ENCODE results near the gene SPAG6. TPM values are rescaled to one million over a fixed set of nuclear protein-coding genes. Genes with fewer than 3 reads are reported as not detected.

SPAG6 gene
- total RNA-seq, 1 experiment from 2014 or later: 0.74 TPM

- TF ChIP-seq ZNF281 (CRISPR knock-in tag; IDR thresholded peaks at IDR 0.05): no peak
- TF ChIP-seq FOXP1 (CRISPR knock-in tag; IDR thresholded peaks at IDR 0.05; ENCODE audit: borderline replicate concordance): no peak
- TF ChIP-seq RELA (CRISPR knock-in tag; IDR thresholded peaks at IDR 0.05; ENCODE audit: borderline replicate concordance): no peak
Observed at GRCh38 chr10:22442063-22442462, 96.8 kb downstream of the SPAG6 start (continued).

GRCh38 chr10:22442468-22442867, 97.2 kb downstream of the SPAG6 start:
- no peaks in the 10 kb centered on the region for H3K36me3 Mint-ChIP-seq
- TF ChIP-seq, protein P1, sequence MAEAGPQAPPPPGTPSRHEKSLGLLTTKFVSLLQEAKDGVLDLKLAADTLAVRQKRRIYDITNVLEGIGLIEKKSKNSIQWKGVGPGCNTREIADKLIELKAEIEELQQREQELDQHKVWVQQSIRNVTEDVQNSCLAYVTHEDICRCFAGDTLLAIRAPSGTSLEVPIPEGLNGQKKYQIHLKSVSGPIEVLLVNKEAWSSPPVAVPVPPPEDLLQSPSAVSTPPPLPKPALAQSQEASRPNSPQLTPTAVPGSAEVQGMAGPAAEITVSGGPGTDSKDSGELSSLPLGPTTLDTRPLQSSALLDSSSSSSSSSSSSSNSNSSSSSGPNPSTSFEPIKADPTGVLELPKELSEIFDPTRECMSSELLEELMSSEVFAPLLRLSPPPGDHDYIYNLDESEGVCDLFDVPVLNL (CRISPR knock-in tag; IDR thresholded peaks at IDR 0.05; ENCODE audit: borderline replicate concordance, low read depth): no peak
- TF ChIP-seq, protein P2, sequence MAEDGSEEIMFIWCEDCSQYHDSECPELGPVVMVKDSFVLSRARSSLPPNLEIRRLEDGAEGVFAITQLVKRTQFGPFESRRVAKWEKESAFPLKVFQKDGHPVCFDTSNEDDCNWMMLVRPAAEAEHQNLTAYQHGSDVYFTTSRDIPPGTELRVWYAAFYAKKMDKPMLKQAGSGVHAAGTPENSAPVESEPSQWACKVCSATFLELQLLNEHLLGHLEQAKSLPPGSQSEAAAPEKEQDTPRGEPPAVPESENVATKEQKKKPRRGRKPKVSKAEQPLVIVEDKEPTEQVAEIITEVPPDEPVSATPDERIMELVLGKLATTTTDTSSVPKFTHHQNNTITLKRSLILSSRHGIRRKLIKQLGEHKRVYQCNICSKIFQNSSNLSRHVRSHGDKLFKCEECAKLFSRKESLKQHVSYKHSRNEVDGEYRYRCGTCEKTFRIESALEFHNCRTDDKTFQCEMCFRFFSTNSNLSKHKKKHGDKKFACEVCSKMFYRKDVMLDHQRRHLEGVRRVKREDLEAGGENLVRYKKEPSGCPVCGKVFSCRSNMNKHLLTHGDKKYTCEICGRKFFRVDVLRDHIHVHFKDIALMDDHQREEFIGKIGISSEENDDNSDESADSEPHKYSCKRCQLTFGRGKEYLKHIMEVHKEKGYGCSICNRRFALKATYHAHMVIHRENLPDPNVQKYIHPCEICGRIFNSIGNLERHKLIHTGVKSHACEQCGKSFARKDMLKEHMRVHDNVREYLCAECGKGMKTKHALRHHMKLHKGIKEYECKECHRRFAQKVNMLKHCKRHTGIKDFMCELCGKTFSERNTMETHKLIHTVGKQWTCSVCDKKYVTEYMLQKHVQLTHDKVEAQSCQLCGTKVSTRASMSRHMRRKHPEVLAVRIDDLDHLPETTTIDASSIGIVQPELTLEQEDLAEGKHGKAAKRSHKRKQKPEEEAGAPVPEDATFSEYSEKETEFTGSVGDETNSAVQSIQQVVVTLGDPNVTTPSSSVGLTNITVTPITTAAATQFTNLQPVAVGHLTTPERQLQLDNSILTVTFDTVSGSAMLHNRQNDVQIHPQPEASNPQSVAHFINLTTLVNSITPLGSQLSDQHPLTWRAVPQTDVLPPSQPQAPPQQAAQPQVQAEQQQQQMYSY (CRISPR knock-in tag; IDR thresholded peaks at IDR 0.05): 0 out of 2 replicates have a peak, but pooled peaks have one; percentile 29
- no peak for TF ChIP-seq ZNF317 (CRISPR knock-in tag; IDR thresholded peaks at IDR 0.05; ENCODE audit: borderline replicate concordance, low read depth)
- no peak overlapping the region for H3K4me3 Mint-ChIP-seq
- ChIA-PET POLR2A (no interaction called here), CTCF (no interaction called here)
- ATAC-seq (no peak), DNase-seq (ENCODE audit: low spot score) (no peak)
- H3K9me3 Mint-ChIP-seq: no peaks in the 10 kb centered on the region
- H3K27ac Mint-ChIP-seq: no peak overlapping the region
- H3K27me3 Mint-ChIP-seq (ENCODE audit: low read depth): peaks cover 75% of the 10 kb centered on the region
- H3K4me1 Mint-ChIP-seq: peaks cover 22% of the 10 kb centered on the region

DNA sequence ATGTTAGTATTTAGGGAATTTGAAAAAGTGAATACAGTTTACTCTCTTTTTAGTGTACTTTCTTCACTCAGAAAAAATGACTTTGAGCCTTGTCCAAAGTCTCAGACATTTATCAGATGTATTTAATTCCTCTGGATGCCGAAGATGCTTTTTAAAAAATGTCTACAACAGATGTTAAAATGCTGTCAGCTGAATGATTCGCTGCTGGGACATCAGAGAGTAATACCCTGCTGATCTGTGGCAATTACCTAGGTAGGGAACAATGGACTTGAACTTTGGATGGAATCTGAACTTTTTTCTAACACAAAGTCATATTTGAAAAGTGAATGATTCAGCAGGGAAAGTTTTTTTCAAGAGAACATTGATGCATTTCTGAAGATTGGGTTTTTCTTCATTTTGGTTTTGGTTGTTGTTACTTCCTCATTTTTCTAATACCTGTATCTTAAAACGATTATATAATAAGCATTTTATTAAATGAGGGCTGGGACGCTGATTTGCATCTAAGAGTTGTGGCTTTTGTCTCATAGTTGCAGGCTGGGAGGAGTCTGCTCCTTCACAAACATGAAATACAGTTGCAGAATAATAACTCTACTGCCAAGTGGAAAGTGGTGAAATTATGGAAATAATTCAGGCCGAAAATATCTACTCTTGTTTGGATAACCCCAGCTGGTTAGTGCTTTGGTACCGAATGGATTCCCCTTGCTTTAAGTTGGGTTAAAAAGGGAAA, 98.0 kb downstream of the SPAG6 start:
- ChIA-PET POLR2A (no interaction called here), CTCF (no interaction called here)
- H3K36me3 Mint-ChIP-seq: no peaks in the 10 kb centered on the region
- H3K27me3 Mint-ChIP-seq (ENCODE audit: low read depth): peaks cover 67% of the 10 kb centered on the region
- no peak for ATAC-seq
- no peak for DNase-seq (ENCODE audit: low spot score)
- peaks cover 13% of the 10 kb centered on the region for H3K4me1 Mint-ChIP-seq
- no peak overlapping the region for H3K4me3 Mint-ChIP-seq
- H3K9me3 Mint-ChIP-seq: no peaks in the 10 kb centered on the region
- H3K27ac Mint-ChIP-seq: no peak overlapping the region
- TF ChIP-seq, protein P3, sequence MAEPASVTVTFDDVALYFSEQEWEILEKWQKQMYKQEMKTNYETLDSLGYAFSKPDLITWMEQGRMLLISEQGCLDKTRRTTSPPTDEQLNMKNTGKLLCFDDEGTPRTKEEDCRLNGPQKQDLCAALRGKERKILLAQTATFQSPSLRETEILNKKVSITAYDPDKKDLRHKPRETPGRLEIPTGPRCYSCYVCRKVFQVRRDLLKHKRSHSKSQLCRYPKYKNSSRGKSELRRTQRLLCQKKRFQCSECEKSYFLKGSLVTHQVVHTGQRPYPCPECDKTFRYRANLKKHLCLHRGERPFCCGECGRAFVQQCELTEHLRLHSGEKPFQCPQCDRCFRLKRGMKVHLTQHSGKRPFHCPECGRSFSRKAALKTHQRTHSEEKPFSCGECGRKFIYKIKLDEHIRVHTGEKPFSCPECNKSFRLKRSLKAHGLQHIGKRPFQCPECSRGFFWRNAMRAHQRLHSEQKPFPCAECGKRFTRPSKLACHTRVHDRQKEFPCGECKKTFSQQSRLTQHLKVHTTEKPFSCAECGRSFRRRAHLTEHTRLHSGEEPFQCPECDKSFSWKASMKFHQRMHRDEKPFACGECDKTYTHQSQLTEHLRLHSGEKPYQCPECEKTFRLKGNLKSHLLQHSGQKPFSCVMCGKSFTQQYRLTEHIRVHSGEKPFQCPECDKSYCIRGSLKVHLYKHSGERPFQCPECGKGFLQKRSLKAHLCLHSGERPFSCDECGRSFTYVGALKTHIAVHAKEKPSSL (CRISPR knock-in tag; conservative IDR thresholded peaks at IDR 0.05): no peak
- TF ChIP-seq ZNF263 (CRISPR knock-in tag; IDR thresholded peaks at IDR 0.05; ENCODE audit: low read depth) (no peak), IRF2 (CRISPR knock-in tag; IDR thresholded peaks at IDR 0.05; ENCODE audit: borderline replicate concordance, low read depth) (no peak), TCF7 (CRISPR knock-in tag; IDR thresholded peaks at IDR 0.05; ENCODE audit: low read depth) (no peak), ZBTB43 (CRISPR knock-in tag; IDR thresholded peaks at IDR 0.05) (no peak), RELA (CRISPR knock-in tag; IDR thresholded peaks at IDR 0.05; ENCODE audit: borderline replicate concordance) (no peak), NFATC4 (CRISPR knock-in tag; IDR thresholded peaks at IDR 0.05) (no peak), AFF4 (CRISPR knock-in tag; IDR thresholded peaks at IDR 0.05; ENCODE audit: borderline replicate concordance) (no peak), TEAD1 (CRISPR knock-in tag; IDR thresholded peaks at IDR 0.05) (no peak), CBFB (CRISPR knock-in tag; IDR thresholded peaks at IDR 0.05; ENCODE audit: low read depth) (no peak), ZBTB21 (CRISPR knock-in tag; IDR thresholded peaks at IDR 0.05; ENCODE audit: borderline replicate concordance) (no peak), FOXP1 (CRISPR knock-in tag; IDR thresholded peaks at IDR 0.05; ENCODE audit: borderline replicate concordance) (no peak)

Data from WTC11 (cell line).